HFF-Myc (cell line): ENCODE measurements around the gene CCDC3.

Source experiments
- DNase-seq: peaks from one replicate; pipeline ENCODE4 v3.0.0-alpha.2; 2011; ENCODE audit warnings: low read depth; ENCODE audit errors: extremely low read depth
- H3K4me3 ChIP-seq: replicated peaks from 2 replicates; pipeline ENCODE4 v1.5.1; 2011; ENCODE audit warnings: low read depth, mild to moderate bottlenecking, control low read depth, low read length
- CTCF ChIP-seq: IDR thresholded peaks from 2 replicates; pipeline ENCODE4 v1.5.1; 2012; ENCODE audit warnings: mild to moderate bottlenecking, low read depth, low read length, control low read depth; ENCODE audit errors: missing control alignments

CCDC3 gene

GRCh38 chr10:12974491-12975199 is 26.9 kb downstream of the CCDC3 start:
- no peak overlapping the region for H3K4me3 ChIP-seq
- no peak for DNase-seq
- no peak for TF ChIP-seq CTCF

GRCh38 chr10:12974078-12974477 is 27.4 kb downstream of the CCDC3 start:
- no peak for TF ChIP-seq CTCF
- no peak for DNase-seq

GRCh38 chr10:12973149-12973718 is 28.3 kb downstream of the CCDC3 start:
- H3K4me3 ChIP-seq: no peak overlapping the region

More at GRCh38 chr10:12974078-12974477, 27.4 kb downstream of the CCDC3 start:
- no peak overlapping the region for H3K4me3 ChIP-seq

GRCh38 chr10:12972146-12972545 is 29.4 kb downstream of the CCDC3 start:
- no peak overlapping the region for H3K4me3 ChIP-seq
- no peak for DNase-seq
- TF ChIP-seq CTCF: no peak

More at GRCh38 chr10:12973149-12973718, 28.3 kb downstream of the CCDC3 start:
- TF ChIP-seq CTCF: no peak
- DNase-seq: no peak

- DNase-seq: no peak
- TF ChIP-seq CTCF: no peak
- H3K4me3 ChIP-seq: no peak overlapping the region
These were observed 30.3 kb downstream of the CCDC3 start for GRCh38 chr10:12971001-12971788.

- no peak overlapping the region for H3K4me3 ChIP-seq
- DNase-seq: no peak
- TF ChIP-seq CTCF: no peak
These were observed 31.6 kb downstream of the CCDC3 start for GRCh38 chr10:12969951-12970350.
